Neural cell (in vitro differentiated cells): ENCODE data around the gene VAV2. TPM values are rescaled to one million over a fixed set of nuclear protein-coding genes. Genes with fewer than 3 reads are reported as not detected.
A peak's percentile ranks its signal among the peaks of the same experiment; 100 is the strongest.

Experiments
- H2AFZ ChIP-seq: fragments of 200-600, 300-800 bp; sonication (generic), shearing (Covaris generic); 2 replicates; pipeline ENCODE4 v1.6.0; 2014; ENCODE audit warnings: low read depth, mild to moderate bottlenecking, antibody characterized with exemption, low read length, moderate library complexity
- H3F3A ChIP-seq: fragments of 200-600 bp; shearing (Covaris generic); 2 replicates; pipeline ENCODE4 v1.6.1; 2016; ENCODE audit warnings: mild to moderate bottlenecking, moderate library complexity, mixed read lengths, antibody characterized with exemption, low read length; ENCODE audit not compliant: insufficient read depth, poor library complexity, severe bottlenecking
- H3K27ac ChIP-seq: fragments of 200-600, 300-800 bp; sonication (generic), shearing (Covaris generic); 2 replicates; pipeline ENCODE4 v1.5.1; 2014; ENCODE audit warnings: mild to moderate bottlenecking, low read length, moderate library complexity
- H3K27me3 ChIP-seq: fragments of 300-800, 200-600 bp; sonication (generic), shearing (Covaris generic); 2 replicates; pipeline ENCODE4 v1.6.0; 2014; ENCODE audit warnings: mild to moderate bottlenecking, low read depth, low read length, moderate library complexity; ENCODE audit not compliant: insufficient read depth
- H3K36me3 ChIP-seq: fragments of 300-800, 200-600 bp; sonication (generic), shearing (Covaris generic); 2 replicates; pipeline ENCODE4 v1.5.1; 2014; ENCODE audit warnings: mild to moderate bottlenecking, antibody characterized with exemption, low read length, moderate library complexity; ENCODE audit not compliant: insufficient read depth
- H3K4me2 ChIP-seq: fragments of 300-800, 200-600 bp; sonication (generic), shearing (Covaris generic); 2 replicates; pipeline ENCODE4 v1.6.0; 2014; ENCODE audit warnings: mild to moderate bottlenecking, low read length
- H3K4me3 ChIP-seq: fragments of 300-800, 200-600 bp; sonication (generic), shearing (Covaris generic); 2 replicates; pipeline ENCODE4 v1.5.1; 2014; ENCODE audit warnings: mild to moderate bottlenecking, low read length, moderate library complexity
- H3K79me2 ChIP-seq: fragments of 200-600 bp; shearing (Covaris generic); replicated peaks from 2 replicates; pipeline ENCODE4 v1.6.0; 2014; ENCODE audit warnings: mild to moderate bottlenecking, low read length, moderate library complexity; ENCODE audit not compliant: insufficient read depth
- H3K9ac ChIP-seq: fragments of 300-800, 200-600 bp; sonication (generic), shearing (Covaris generic); 2 replicates; pipeline ENCODE4 v1.6.1; 2016; ENCODE audit warnings: mild to moderate bottlenecking, low read length, mixed read lengths
- H3K9me2 ChIP-seq: fragments of 200-600 bp; shearing (Covaris generic); 2 replicates; pipeline ENCODE4 v1.6.1; 2016; ENCODE audit warnings: mild to moderate bottlenecking, low read length, mixed read lengths; ENCODE audit not compliant: insufficient read depth
- H3K9me3 ChIP-seq: fragments of 200-600, 300-800 bp; sonication (generic), shearing (Covaris generic); 2 replicates; pipeline ENCODE4 v1.6.1; 2016; ENCODE audit warnings: mild to moderate bottlenecking, mixed run types, low read length, moderate library complexity, mixed read lengths
- H4K20me1 ChIP-seq: fragments of 200-600 bp; shearing (Covaris generic); 2 replicates; pipeline ENCODE4 v1.6.1; 2016; ENCODE audit warnings: mild to moderate bottlenecking, mixed run types; ENCODE audit not compliant: insufficient read depth
- CTCF ChIP-seq: fragments of 450-650 bp; IDR thresholded peaks from 2 replicates; pipeline ENCODE4 v1.5.1; 2014; ENCODE audit warnings: antibody characterized with exemption, mild to moderate bottlenecking, moderate library complexity; ENCODE audit not compliant: poor library complexity, severe bottlenecking
- EP300 ChIP-seq: fragments of 450-650 bp; conservative IDR thresholded peaks from 2 replicates; pipeline ENCODE4 v1.6.1; 2014; ENCODE audit warnings: antibody characterized with exemption, mild to moderate bottlenecking, moderate library complexity; ENCODE audit not compliant: poor library complexity, severe bottlenecking
- EZH2 ChIP-seq: fragments of 200-600, 300-800 bp; shearing (Covaris generic), sonication (generic); IDR thresholded peaks from 2 replicates; pipeline ENCODE4 v1.6.1; 2014; ENCODE audit warnings: antibody characterized with exemption, low read length, borderline replicate concordance, mild to moderate bottlenecking; ENCODE audit not compliant: insufficient read depth, poor library complexity, severe bottlenecking
- MXI1 ChIP-seq: fragments of 450-650 bp; conservative IDR thresholded peaks from 2 replicates; pipeline ENCODE4 v1.6.1; 2014; ENCODE audit warnings: antibody characterized with exemption, mild to moderate bottlenecking; ENCODE audit not compliant: poor library complexity, severe bottlenecking
- POLR2AphosphoS5 ChIP-seq: IDR thresholded peaks from 2 replicates; pipeline ENCODE4 v1.6.1; 2012
- RAD21 ChIP-seq: fragments of 450-650 bp; conservative IDR thresholded peaks from 2 replicates; pipeline ENCODE4 v1.6.1; 2014; ENCODE audit warnings: antibody characterized with exemption, mild to moderate bottlenecking, moderate library complexity
- SMC3 ChIP-seq: fragments of 450-650 bp; conservative IDR thresholded peaks from 2 replicates; pipeline ENCODE4 v1.6.1; 2014; ENCODE audit warnings: antibody characterized with exemption, mild to moderate bottlenecking, moderate library complexity; ENCODE audit not compliant: poor library complexity
- TAF1 ChIP-seq: IDR thresholded peaks from 2 replicates; pipeline ENCODE4 v1.6.1; 2012; ENCODE audit warnings: low read depth
- polyA plus RNA-seq: library from polyadenylated mRNA; depleted of rRNA; stranded (reverse); fragments of >200 nt; gene quantifications from 2 replicates; pipeline ENCODE4 v1.2.3, GENCODE V29; 2014
- TF ChIP-seq, protein P1 (sequence below): IDR thresholded peaks from 2 replicates; pipeline ENCODE4 v1.6.1; 2012; ENCODE audit warnings: borderline replicate concordance

The VAV2 gene
- polyA plus RNA-seq, 1 donor from 2014 or later = 35.2 TPM

GRCh38 chr9:134028076-134028475 is 36.0 kb upstream of the VAV2 start (continued):
- TF ChIP-seq RAD21 (no peak), TAF1 (no peak), MXI1 (no peak), EP300 (no peak)

DNA sequence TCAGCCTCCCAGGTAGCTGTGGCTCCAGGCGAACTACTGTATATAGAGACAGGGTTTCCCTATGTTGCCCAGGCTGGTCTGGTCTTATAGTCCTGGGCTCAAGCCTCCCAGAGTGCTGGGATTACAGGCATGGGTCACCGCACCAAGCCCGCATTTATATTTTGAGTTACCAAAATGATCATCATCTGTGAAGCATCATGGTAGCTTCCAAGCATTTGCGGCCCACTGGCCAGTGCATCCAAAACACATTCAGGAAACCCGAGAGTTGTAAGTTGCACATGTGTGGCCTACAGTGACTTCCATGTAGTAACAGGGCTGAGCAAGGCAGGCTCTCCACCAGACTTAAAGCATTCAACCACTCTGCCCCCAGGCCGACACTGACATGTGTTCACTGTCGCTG is 35.4 kb upstream of the VAV2 start:
- Histone ChIP-seq H3K27me3 (no peaks in the 10 kb centered on the region), H3K9me2 (no peaks in the 10 kb centered on the region), H3K4me2 (no peak overlapping the region), H3K9me3 (no peaks in the 10 kb centered on the region), H2AFZ (no peak overlapping the region), H3K9ac (no peak overlapping the region), H3K27ac (no peak overlapping the region), H3K4me3 (no peak overlapping the region), H4K20me1 (no peaks in the 10 kb centered on the region), H3F3A (no peaks in the 10 kb centered on the region), H3K36me3 (no peaks in the 10 kb centered on the region), H3K79me2 (peaks cover 12% of the 10 kb centered on the region)
- TF ChIP-seq EP300 = no peak
- TF ChIP-seq TAF1 = no peak
- TF ChIP-seq EZH2 = no peak
- TF ChIP-seq, protein P1, sequence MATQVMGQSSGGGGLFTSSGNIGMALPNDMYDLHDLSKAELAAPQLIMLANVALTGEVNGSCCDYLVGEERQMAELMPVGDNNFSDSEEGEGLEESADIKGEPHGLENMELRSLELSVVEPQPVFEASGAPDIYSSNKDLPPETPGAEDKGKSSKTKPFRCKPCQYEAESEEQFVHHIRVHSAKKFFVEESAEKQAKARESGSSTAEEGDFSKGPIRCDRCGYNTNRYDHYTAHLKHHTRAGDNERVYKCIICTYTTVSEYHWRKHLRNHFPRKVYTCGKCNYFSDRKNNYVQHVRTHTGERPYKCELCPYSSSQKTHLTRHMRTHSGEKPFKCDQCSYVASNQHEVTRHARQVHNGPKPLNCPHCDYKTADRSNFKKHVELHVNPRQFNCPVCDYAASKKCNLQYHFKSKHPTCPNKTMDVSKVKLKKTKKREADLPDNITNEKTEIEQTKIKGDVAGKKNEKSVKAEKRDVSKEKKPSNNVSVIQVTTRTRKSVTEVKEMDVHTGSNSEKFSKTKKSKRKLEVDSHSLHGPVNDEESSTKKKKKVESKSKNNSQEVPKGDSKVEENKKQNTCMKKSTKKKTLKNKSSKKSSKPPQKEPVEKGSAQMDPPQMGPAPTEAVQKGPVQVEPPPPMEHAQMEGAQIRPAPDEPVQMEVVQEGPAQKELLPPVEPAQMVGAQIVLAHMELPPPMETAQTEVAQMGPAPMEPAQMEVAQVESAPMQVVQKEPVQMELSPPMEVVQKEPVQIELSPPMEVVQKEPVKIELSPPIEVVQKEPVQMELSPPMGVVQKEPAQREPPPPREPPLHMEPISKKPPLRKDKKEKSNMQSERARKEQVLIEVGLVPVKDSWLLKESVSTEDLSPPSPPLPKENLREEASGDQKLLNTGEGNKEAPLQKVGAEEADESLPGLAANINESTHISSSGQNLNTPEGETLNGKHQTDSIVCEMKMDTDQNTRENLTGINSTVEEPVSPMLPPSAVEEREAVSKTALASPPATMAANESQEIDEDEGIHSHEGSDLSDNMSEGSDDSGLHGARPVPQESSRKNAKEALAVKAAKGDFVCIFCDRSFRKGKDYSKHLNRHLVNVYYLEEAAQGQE = no peak

DNA sequence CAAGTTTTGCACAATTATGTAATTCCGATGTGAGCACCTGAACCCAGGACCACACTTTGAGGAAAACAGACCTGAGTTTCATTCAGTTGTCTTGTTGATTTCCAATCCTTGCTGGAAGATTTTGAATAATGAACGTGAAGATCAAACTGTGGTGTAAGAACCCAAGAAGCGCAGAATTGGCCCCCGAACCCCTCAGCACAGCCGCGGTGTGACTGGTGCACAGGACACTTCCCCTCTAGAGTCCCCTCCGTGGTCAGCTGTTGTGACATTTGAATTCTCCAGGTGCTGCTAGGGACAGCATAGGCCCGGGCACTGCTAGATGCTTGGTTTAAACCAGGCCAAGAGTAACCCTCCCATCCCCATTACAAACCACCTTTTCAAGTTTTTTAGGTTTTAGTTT is 34.9 kb upstream of the VAV2 start:
- TF ChIP-seq RAD21 = no peak
- no peak for TF ChIP-seq CTCF
- TF ChIP-seq EP300 = no peak
- TF ChIP-seq, protein P1 = no peak
- TF ChIP-seq POLR2AphosphoS5 = no peak
- TF ChIP-seq EZH2 = no peak
- no peak for TF ChIP-seq MXI1
- TF ChIP-seq SMC3 = no peak
- no peak for TF ChIP-seq TAF1
- H2AFZ ChIP-seq = no peak overlapping the region
- no peaks in the 10 kb centered on the region for H4K20me1 ChIP-seq
- H3K27ac ChIP-seq = no peak overlapping the region
- H3K79me2 ChIP-seq = peaks cover 12% of the 10 kb centered on the region
- H3K9me3 ChIP-seq = no peaks in the 10 kb centered on the region
- no peaks in the 10 kb centered on the region for H3K27me3 ChIP-seq
- H3K4me3 ChIP-seq = peak overlapping the region; percentile 89
- H3K36me3 ChIP-seq = no peaks in the 10 kb centered on the region
- no peak overlapping the region for H3K4me2 ChIP-seq
- no peaks in the 10 kb centered on the region for H3F3A ChIP-seq
- no peak overlapping the region for H3K9ac ChIP-seq
- H3K9me2 ChIP-seq = no peaks in the 10 kb centered on the region
